WTC11 (cell line): ENCODE data around the gene MICU2. TPM values are rescaled to one million over a fixed set of nuclear protein-coding genes. Genes with fewer than 3 reads are reported as not detected.

Experiments used
- ATAC-seq: fragments of 200-7000 bp; cut with Tn5 transposase; 2 replicates; pipeline ENCODE4 v1.10.0; 2021; ENCODE audit warnings: mild to moderate bottlenecking, moderate library complexity
- CTCF ChIA-PET: fragments of 300-600 bp; sonication (Branson Sonifier 250); formaldehyde crosslinking; loops from one replicate; lab custom pipeline; 2021; ENCODE audit warnings: antibody characterized with exemption; lab: Charles Lee
- POLR2A ChIA-PET: fragments of 350-600 bp; sonication (Branson Sonifier 250); formaldehyde crosslinking; loops from one replicate; lab custom pipeline; 2021; ENCODE audit warnings: antibody characterized with exemption; lab: Charles Lee
- DNase-seq: peaks from one replicate; pipeline ENCODE4 v3.0.0; 2021; ENCODE audit warnings: low spot score
- H3K27ac Mint-ChIP-seq: 2 replicates; pipeline ENCODE4 v1.8.0; 2021; ENCODE audit warnings: mixed read lengths
- H3K27me3 Mint-ChIP-seq: 2 replicates; pipeline ENCODE4 v1.8.0; 2021; ENCODE audit warnings: low read depth, mild to moderate bottlenecking, moderate library complexity, mixed read lengths
- H3K36me3 Mint-ChIP-seq: 2 replicates; pipeline ENCODE4 v1.8.0; 2021; ENCODE audit warnings: mixed read lengths
- H3K4me1 Mint-ChIP-seq: 2 replicates; pipeline ENCODE4 v1.8.0; 2022; ENCODE audit warnings: mixed read lengths
- H3K4me3 Mint-ChIP-seq: 2 replicates; pipeline ENCODE4 v1.8.0; 2021; ENCODE audit warnings: mild to moderate bottlenecking, moderate library complexity, mixed read lengths
- H3K9me3 Mint-ChIP-seq: 2 replicates; pipeline ENCODE4 v1.8.0; 2021; ENCODE audit warnings: mixed read lengths
- CBFB ChIP-seq: sonication (generic); formaldehyde crosslinking; IDR thresholded peaks from 2 replicates; pipeline ENCODE4 v1.8.1; 2022; ENCODE audit warnings: mild to moderate bottlenecking, low read depth, missing genetic modification reagents
- FOXP1 ChIP-seq: sonication (generic); formaldehyde crosslinking; IDR thresholded peaks from 2 replicates; pipeline ENCODE4 v1.8.0; 2022; ENCODE audit warnings: missing genetic modification reagents, mild to moderate bottlenecking, moderate library complexity, borderline replicate concordance
- IRF2 ChIP-seq: sonication (generic); formaldehyde crosslinking; IDR thresholded peaks from 2 replicates; pipeline ENCODE4 v1.8.0; 2022; ENCODE audit warnings: low read depth, missing genetic modification reagents, borderline replicate concordance
- MLX ChIP-seq: sonication (generic); formaldehyde crosslinking; IDR thresholded peaks from 2 replicates; pipeline ENCODE4 v1.8.1; 2023; ENCODE audit warnings: mild to moderate bottlenecking, missing genetic modification reagents, moderate library complexity
- MXD4 ChIP-seq: fragments of 250-450 bp; sonication (Bioruptor Pico); IDR thresholded peaks from 2 replicates; pipeline ENCODE4 v1.8.0; 2021; ENCODE audit warnings: mild to moderate bottlenecking, moderate library complexity, borderline replicate concordance
- NR3C1 ChIP-seq: sonication (generic); formaldehyde crosslinking; conservative IDR thresholded peaks from 2 replicates; pipeline ENCODE4 v1.8.1; 2023; ENCODE audit warnings: low read depth, mild to moderate bottlenecking, missing genetic modification reagents
- PREB ChIP-seq: sonication (generic); formaldehyde crosslinking; IDR thresholded peaks from 2 replicates; pipeline ENCODE4 v1.8.1; 2022; ENCODE audit warnings: mild to moderate bottlenecking, missing genetic modification reagents, moderate library complexity, borderline replicate concordance
- SMAD4 ChIP-seq: sonication (generic); formaldehyde crosslinking; IDR thresholded peaks from 2 replicates; pipeline ENCODE4 v1.8.0; 2022; ENCODE audit warnings: mild to moderate bottlenecking, missing genetic modification reagents
- SOX15 ChIP-seq: fragments of 250-450 bp; sonication (Bioruptor Pico); IDR thresholded peaks from 2 replicates; pipeline ENCODE4 v1.9.0; 2021; ENCODE audit warnings: mild to moderate bottlenecking
- TP53 ChIP-seq: sonication (generic); formaldehyde crosslinking; IDR thresholded peaks from 2 replicates; pipeline ENCODE4 v1.8.1; 2023; ENCODE audit warnings: mild to moderate bottlenecking, missing genetic modification reagents
- USF2 ChIP-seq: sonication (generic); formaldehyde crosslinking; IDR thresholded peaks from 2 replicates; pipeline ENCODE4 v1.8.1; 2023; ENCODE audit warnings: mild to moderate bottlenecking, missing genetic modification reagents, moderate library complexity
- ZNF219 ChIP-seq: sonication (generic); formaldehyde crosslinking; IDR thresholded peaks from 2 replicates; pipeline ENCODE4 v1.8.0; 2023; ENCODE audit warnings: missing genetic modification reagents, mild to moderate bottlenecking, borderline replicate concordance
- ZNF232 ChIP-seq: sonication (generic); formaldehyde crosslinking; IDR thresholded peaks from 2 replicates; pipeline ENCODE4 v1.8.0; 2022; ENCODE audit warnings: mild to moderate bottlenecking, missing genetic modification reagents
- ZNF317 ChIP-seq: sonication (generic); formaldehyde crosslinking; IDR thresholded peaks from 2 replicates; pipeline ENCODE4 v1.8.1; 2023; ENCODE audit warnings: low read depth, mild to moderate bottlenecking, moderate library complexity, missing genetic modification reagents, borderline replicate concordance
- ZNF423 ChIP-seq: fragments of 250-450 bp; sonication (Bioruptor Pico); IDR thresholded peaks from 2 replicates; pipeline ENCODE4 v2.1.2; 2022; ENCODE audit warnings: mild to moderate bottlenecking, moderate library complexity
- ZNF512 ChIP-seq: sonication (generic); formaldehyde crosslinking; IDR thresholded peaks from 2 replicates; pipeline ENCODE4 v1.8.1; 2022; ENCODE audit warnings: missing genetic modification reagents, borderline replicate concordance
- total RNA-seq: library from RNA; stranded (reverse); gene quantifications from 3 replicates; pipeline ENCODE4 v1.2.3, GENCODE V29; 2021
- TF ChIP-seq, protein P1 (sequence below): fragments of 250-450 bp; sonication (Bioruptor Pico); IDR thresholded peaks from 2 replicates; pipeline ENCODE4 v1.9.0; 2021; ENCODE audit warnings: mild to moderate bottlenecking, borderline replicate concordance
- TF ChIP-seq, protein P2 (sequence below): sonication (generic); formaldehyde crosslinking; IDR thresholded peaks from 2 replicates; pipeline ENCODE4 v1.8.1; 2022; ENCODE audit warnings: low read depth, mild to moderate bottlenecking, moderate library complexity, missing genetic modification reagents, borderline replicate concordance

The MICU2 gene
- total RNA-seq, 1 experiment from 2014 or later, result 33.8 TPM

- TF ChIP-seq, protein P1, sequence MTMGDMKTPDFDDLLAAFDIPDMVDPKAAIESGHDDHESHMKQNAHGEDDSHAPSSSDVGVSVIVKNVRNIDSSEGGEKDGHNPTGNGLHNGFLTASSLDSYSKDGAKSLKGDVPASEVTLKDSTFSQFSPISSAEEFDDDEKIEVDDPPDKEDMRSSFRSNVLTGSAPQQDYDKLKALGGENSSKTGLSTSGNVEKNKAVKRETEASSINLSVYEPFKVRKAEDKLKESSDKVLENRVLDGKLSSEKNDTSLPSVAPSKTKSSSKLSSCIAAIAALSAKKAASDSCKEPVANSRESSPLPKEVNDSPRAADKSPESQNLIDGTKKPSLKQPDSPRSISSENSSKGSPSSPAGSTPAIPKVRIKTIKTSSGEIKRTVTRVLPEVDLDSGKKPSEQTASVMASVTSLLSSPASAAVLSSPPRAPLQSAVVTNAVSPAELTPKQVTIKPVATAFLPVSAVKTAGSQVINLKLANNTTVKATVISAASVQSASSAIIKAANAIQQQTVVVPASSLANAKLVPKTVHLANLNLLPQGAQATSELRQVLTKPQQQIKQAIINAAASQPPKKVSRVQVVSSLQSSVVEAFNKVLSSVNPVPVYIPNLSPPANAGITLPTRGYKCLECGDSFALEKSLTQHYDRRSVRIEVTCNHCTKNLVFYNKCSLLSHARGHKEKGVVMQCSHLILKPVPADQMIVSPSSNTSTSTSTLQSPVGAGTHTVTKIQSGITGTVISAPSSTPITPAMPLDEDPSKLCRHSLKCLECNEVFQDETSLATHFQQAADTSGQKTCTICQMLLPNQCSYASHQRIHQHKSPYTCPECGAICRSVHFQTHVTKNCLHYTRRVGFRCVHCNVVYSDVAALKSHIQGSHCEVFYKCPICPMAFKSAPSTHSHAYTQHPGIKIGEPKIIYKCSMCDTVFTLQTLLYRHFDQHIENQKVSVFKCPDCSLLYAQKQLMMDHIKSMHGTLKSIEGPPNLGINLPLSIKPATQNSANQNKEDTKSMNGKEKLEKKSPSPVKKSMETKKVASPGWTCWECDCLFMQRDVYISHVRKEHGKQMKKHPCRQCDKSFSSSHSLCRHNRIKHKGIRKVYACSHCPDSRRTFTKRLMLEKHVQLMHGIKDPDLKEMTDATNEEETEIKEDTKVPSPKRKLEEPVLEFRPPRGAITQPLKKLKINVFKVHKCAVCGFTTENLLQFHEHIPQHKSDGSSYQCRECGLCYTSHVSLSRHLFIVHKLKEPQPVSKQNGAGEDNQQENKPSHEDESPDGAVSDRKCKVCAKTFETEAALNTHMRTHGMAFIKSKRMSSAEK (CRISPR knock-in tag), result no peak
- no peak for TF ChIP-seq ZNF317 (CRISPR knock-in tag)
- no peak for TF ChIP-seq NR3C1 (CRISPR knock-in tag)
- TF ChIP-seq FOXP1 (CRISPR knock-in tag), result no peak
- TF ChIP-seq ZNF512 (CRISPR knock-in tag), result no peak
- no peak for TF ChIP-seq PREB (CRISPR knock-in tag)
- TF ChIP-seq USF2 (CRISPR knock-in tag), result no peak
- TF ChIP-seq ZNF219, result no peak
- TF ChIP-seq MXD4, result no peak
- no peak for TF ChIP-seq SMAD4 (CRISPR knock-in tag)
- TF ChIP-seq, protein P2, sequence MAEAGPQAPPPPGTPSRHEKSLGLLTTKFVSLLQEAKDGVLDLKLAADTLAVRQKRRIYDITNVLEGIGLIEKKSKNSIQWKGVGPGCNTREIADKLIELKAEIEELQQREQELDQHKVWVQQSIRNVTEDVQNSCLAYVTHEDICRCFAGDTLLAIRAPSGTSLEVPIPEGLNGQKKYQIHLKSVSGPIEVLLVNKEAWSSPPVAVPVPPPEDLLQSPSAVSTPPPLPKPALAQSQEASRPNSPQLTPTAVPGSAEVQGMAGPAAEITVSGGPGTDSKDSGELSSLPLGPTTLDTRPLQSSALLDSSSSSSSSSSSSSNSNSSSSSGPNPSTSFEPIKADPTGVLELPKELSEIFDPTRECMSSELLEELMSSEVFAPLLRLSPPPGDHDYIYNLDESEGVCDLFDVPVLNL (CRISPR knock-in tag), result no peak
- no peak for TF ChIP-seq IRF2 (CRISPR knock-in tag)
- no peak for TF ChIP-seq ZNF232
- TF ChIP-seq TP53 (CRISPR knock-in tag), result no peak
- TF ChIP-seq ZNF423 (CRISPR knock-in tag), result no peak
- no peak for TF ChIP-seq CBFB (CRISPR knock-in tag)
- TF ChIP-seq MLX (CRISPR knock-in tag), result no peak
- TF ChIP-seq SOX15, result no peak
- Mint-ChIP-seq H3K9me3 (peaks cover 6% of the 10 kb centered on the region; the same call in 1 of the 2 replicates), H3K4me1 (no peaks in the 10 kb centered on the region), H3K36me3 (peaks cover 12% of the 10 kb centered on the region), H3K27me3 (no peaks in the 10 kb centered on the region), H3K27ac (no peak overlapping the region), H3K4me3 (no peak overlapping the region)
- no peak for DNase-seq
- CTCF ChIA-PET, result no interaction called here
- no peak for ATAC-seq
- POLR2A ChIA-PET, result no interaction called here
These were observed 54.3 kb downstream of the MICU2 start for GRCh38 chr13:21549633-21550032.
